HEK293T (cell line): ENCODE results near the gene HK1.

Source experiments
- ARNT ChIP-seq: fragments of 450-650 bp; IDR thresholded peaks from 2 replicates; pipeline ENCODE4 v1.6.1; 2017; ENCODE audit warnings: mild to moderate bottlenecking
- BHLHE40 ChIP-seq: fragments of 450-650 bp; IDR thresholded peaks from 2 replicates; pipeline ENCODE4 v1.6.1; 2016; ENCODE audit warnings: mild to moderate bottlenecking, moderate library complexity, borderline replicate concordance
- CTBP1 ChIP-seq: fragments of 450-650 bp; IDR thresholded peaks from 2 replicates; pipeline ENCODE4 v1.6.1; 2016; ENCODE audit warnings: borderline replicate concordance
- ELF4 ChIP-seq: fragments of 450-650 bp; IDR thresholded peaks from 2 replicates; pipeline ENCODE4 v1.6.1; 2017; ENCODE audit warnings: antibody characterized with exemption
- FOXA1 ChIP-seq: fragments of 450-650 bp; IDR thresholded peaks from 2 replicates; pipeline ENCODE4 v1.6.1; 2016; ENCODE audit warnings: mild to moderate bottlenecking
- FOXK2 ChIP-seq: fragments of 450-650 bp; IDR thresholded peaks from 2 replicates; pipeline ENCODE4 v1.6.1; 2016; ENCODE audit warnings: mild to moderate bottlenecking
- FOXM1 ChIP-seq: fragments of 450-650 bp; IDR thresholded peaks from 2 replicates; pipeline ENCODE4 v1.6.1; 2017; ENCODE audit warnings: mild to moderate bottlenecking, borderline replicate concordance
- HDGF ChIP-seq: fragments of 450-650 bp; IDR thresholded peaks from 2 replicates; pipeline ENCODE4 v1.6.1; 2017; ENCODE audit warnings: antibody characterized with exemption, borderline replicate concordance
- L3MBTL2 ChIP-seq: fragments of 450-650 bp; conservative IDR thresholded peaks from 2 replicates; pipeline ENCODE4 v1.6.1; 2016; ENCODE audit warnings: mild to moderate bottlenecking
- LEF1 ChIP-seq: fragments of 450-650 bp; IDR thresholded peaks from 2 replicates; pipeline ENCODE4 v1.6.1; 2017; ENCODE audit warnings: mild to moderate bottlenecking, borderline replicate concordance
- PKNOX1 ChIP-seq: fragments of 450-650 bp; IDR thresholded peaks from 2 replicates; pipeline ENCODE4 v1.6.1; 2016
- SP1 ChIP-seq: fragments of 450-650 bp; IDR thresholded peaks from 2 replicates; pipeline ENCODE4 v1.6.1; 2017
- SUZ12 ChIP-seq: fragments of 450-650 bp; IDR thresholded peaks from 2 replicates; pipeline ENCODE4 v1.6.1; 2016; ENCODE audit warnings: mild to moderate bottlenecking
- TARDBP ChIP-seq: fragments of 450-650 bp; IDR thresholded peaks from 2 replicates; pipeline ENCODE4 v1.6.1; 2016

GRCh38 chr10:69367469-69367868 is 89.2 kb downstream of the HK1 start:
- no peak for TF ChIP-seq L3MBTL2
- TF ChIP-seq SP1 = no peak
- TF ChIP-seq BHLHE40 = no peak
- TF ChIP-seq SUZ12 = no peak
- no peak for TF ChIP-seq HDGF
- TF ChIP-seq FOXM1 = no peak
- no peak for TF ChIP-seq PKNOX1
- no peak for TF ChIP-seq FOXK2
- no peak for TF ChIP-seq ELF4
- TF ChIP-seq FOXA1 = no peak
- no peak for TF ChIP-seq ARNT
- TF ChIP-seq TARDBP = no peak
- TF ChIP-seq LEF1 = no peak
- no peak for TF ChIP-seq CTBP1
